Neutrophil (primary cell): ENCODE measurements around the gene PTPN4.

Source experiments
- H3K27ac ChIP-seq: fragments of 200-600 bp; sonication (generic); 2 replicates; pipeline ENCODE4 v1.5.1; 2016; ENCODE audit warnings: mild to moderate bottlenecking, moderate library complexity
- H3K27me3 ChIP-seq: fragments of 200-600 bp; sonication (generic); 2 replicates; pipeline ENCODE4 v1.6.0; 2016; ENCODE audit warnings: mild to moderate bottlenecking
- H3K36me3 ChIP-seq: fragments of 200-600 bp; sonication (generic); 2 replicates; pipeline ENCODE4 v1.5.1; 2017
- H3K4me1 ChIP-seq, 2 experiments: fragments of 200-600 bp in 1 of 2; sonication (generic) in 1 of 2; 1 replicate in 1 of 2; 2 replicates in 1 of 2; pipeline versions ENCODE4 v1.5.1 to v1.6.1; 2013 to 2016; ENCODE audit warnings: low read depth in 1 of 2, low read length in 1 of 2, mild to moderate bottlenecking in 1 of 2, moderate library complexity in 1 of 2; ENCODE audit not compliant: control insufficient read depth in 1 of 2, insufficient read depth in 1 of 2
- H3K4me3 ChIP-seq, 2 experiments: fragments of 200-600 bp in 1 of 2; sonication (generic) in 1 of 2; 1 replicate in 1 of 2; 2 replicates in 1 of 2; pipeline ENCODE4 v1.5.1; 2013 to 2016; ENCODE audit warnings: low read depth in 1 of 2, low read length in 1 of 2, mild to moderate bottlenecking in 1 of 2, moderate library complexity in 1 of 2
- H3K9me3 ChIP-seq: fragments of 200-600 bp; sonication (generic); 2 replicates; pipeline ENCODE4 v1.5.1; 2016
- TF ChIP-seq, protein P1 (sequence below): fragments of 200-600 bp; sonication (generic); IDR thresholded peaks from 2 replicates; pipeline ENCODE4 v1.5.1; 2016; ENCODE audit warnings: antibody characterized with exemption

The PTPN4 gene

DNA sequence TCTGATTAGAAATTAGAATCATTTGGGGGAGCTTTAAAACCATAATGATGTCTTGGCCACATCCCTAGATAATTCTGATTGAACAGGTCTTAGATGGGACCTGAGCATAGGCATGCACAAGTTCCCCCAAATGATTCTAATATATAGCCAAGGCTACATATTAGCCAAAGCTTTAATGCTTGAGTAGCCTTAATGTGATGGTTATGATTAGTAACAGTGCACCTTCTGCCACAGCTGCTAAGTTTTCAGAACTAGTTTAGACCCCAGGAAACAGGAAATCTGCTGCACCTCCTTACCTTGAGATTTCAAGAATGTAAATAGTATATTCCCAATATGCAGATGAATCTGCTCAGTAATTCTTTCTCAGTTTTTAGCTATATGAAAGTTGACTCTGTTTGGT lies 119.8 kb downstream of the PTPN4 start:
- Histone ChIP-seq H3K27me3 (no peaks in the 10 kb centered on the region), H3K4me1 (no peaks in the 10 kb centered on the region), H3K4me3 (no peak overlapping the region), H3K36me3 (no peaks in the 10 kb centered on the region), H3K9me3 (peaks cover 3% of the 10 kb centered on the region), H3K27ac (no peak overlapping the region)
- TF ChIP-seq, protein P1, sequence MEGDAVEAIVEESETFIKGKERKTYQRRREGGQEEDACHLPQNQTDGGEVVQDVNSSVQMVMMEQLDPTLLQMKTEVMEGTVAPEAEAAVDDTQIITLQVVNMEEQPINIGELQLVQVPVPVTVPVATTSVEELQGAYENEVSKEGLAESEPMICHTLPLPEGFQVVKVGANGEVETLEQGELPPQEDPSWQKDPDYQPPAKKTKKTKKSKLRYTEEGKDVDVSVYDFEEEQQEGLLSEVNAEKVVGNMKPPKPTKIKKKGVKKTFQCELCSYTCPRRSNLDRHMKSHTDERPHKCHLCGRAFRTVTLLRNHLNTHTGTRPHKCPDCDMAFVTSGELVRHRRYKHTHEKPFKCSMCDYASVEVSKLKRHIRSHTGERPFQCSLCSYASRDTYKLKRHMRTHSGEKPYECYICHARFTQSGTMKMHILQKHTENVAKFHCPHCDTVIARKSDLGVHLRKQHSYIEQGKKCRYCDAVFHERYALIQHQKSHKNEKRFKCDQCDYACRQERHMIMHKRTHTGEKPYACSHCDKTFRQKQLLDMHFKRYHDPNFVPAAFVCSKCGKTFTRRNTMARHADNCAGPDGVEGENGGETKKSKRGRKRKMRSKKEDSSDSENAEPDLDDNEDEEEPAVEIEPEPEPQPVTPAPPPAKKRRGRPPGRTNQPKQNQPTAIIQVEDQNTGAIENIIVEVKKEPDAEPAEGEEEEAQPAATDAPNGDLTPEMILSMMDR, result no peak

DNA sequence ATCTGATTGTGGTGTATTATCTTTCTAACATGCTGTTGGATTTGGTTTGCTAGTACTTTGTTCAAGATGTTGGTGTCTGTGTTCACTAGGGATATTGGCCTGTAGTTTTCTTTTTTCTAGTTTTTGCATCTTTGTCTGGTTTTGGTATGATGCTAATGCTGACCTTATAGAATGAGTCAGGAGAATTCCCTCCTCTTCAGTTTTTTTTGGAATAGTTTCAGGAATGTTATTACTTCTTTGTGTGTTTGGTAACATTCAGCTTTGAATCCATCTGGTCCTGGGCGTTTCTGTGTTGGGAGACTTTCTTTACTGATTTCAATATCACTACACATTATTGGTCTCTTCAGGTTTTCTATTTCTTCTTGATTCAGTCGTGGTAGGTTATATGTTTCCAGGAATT lies 129.0 kb downstream of the PTPN4 start:
- TF ChIP-seq, protein P1, result no peak
- no peak overlapping the region for H3K27ac ChIP-seq
- no peaks in the 10 kb centered on the region for H3K27me3 ChIP-seq
- H3K4me3 ChIP-seq, result no peak overlapping the region
- no peaks in the 10 kb centered on the region for H3K36me3 ChIP-seq
- no peaks in the 10 kb centered on the region for H3K9me3 ChIP-seq
- H3K4me1 ChIP-seq, result no peaks in the 10 kb centered on the region

DNA sequence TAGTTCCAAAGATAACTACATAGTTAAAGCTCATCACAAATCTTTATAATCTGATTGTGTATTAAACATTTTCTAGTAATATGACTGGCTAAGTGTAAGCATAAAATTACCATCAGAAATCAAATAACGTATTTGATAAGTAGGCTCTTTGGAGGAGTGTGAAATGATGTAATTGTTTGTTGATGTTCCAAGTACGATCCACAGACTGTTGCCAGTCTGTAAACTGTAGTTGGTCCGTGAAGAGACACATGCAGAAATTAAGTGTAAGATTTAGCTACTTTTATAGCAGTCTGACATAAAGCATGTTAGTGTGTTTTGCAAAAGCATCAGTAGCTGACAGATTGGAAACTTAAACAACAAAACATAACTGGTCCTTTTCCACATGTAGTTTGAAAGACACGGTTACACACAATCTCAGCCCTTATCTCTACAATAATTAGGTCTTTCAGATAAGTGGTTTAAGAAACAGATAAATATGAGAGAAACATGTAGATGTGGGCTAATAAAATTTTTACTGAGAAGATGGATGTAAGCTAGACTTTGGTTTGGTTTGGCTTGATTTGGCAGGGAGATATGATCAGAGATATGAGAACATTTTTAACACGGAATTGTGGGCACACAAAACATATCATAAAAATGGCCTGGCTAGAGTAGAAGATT lies 138.1 kb downstream of the PTPN4 start:
- Histone ChIP-seq H3K36me3 (no peaks in the 10 kb centered on the region), H3K4me1 (no peaks in the 10 kb centered on the region), H3K9me3 (no peaks in the 10 kb centered on the region), H3K27me3 (no peaks in the 10 kb centered on the region), H3K4me3 (no peak overlapping the region), H3K27ac (no peak overlapping the region)
- TF ChIP-seq, protein P1, result no peak

DNA sequence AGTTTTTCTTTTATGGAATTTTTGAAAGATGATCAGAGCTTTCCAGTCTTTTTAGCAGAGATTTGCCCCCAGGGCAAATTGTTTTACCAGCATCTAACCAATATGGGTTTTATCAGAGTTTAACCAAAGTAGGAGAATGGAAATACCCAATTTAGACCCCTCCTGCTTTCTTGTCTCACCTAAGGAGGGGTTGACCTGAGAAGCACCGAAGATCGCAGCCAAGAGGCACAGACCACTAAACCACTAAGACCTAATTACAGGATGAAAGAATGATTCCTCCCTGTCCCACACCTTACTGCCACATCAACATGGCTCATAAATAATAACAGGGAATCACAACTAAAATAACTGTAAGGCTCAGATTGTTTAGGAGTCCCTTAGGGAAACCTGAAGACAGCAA lies 141.3 kb downstream of the PTPN4 start:
- Histone ChIP-seq H3K27me3 (no peaks in the 10 kb centered on the region), H3K9me3 (no peaks in the 10 kb centered on the region), H3K4me3 (no peak overlapping the region), H3K27ac (no peak overlapping the region), H3K36me3 (no peaks in the 10 kb centered on the region), H3K4me1 (no peaks in the 10 kb centered on the region)
- TF ChIP-seq, protein P1, result no peak

DNA sequence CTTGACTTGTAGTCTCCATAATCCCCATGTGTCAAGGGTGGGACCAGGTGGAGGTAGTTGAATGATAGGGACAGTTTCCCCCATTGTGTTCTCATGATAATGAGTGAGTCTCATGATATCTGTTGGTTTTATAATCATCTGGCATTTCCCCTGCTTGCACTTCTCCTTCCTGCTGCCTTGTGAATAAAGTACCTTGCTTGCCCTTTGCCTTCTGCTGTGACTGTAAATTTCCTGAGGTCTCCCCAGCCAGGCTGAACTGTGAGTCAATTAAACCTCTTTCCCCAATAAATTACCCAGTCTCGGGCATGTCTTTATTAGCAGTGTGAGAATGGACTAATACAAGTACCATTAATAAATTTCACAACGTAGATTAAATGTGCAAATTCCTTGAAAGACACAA lies 150.8 kb downstream of the PTPN4 start:
- H3K4me3 ChIP-seq, result no peak overlapping the region
- no peaks in the 10 kb centered on the region for H3K4me1 ChIP-seq
- H3K27me3 ChIP-seq, result no peaks in the 10 kb centered on the region
- H3K9me3 ChIP-seq, result no peaks in the 10 kb centered on the region
- H3K36me3 ChIP-seq, result no peaks in the 10 kb centered on the region
- H3K27ac ChIP-seq, result no peak overlapping the region
- TF ChIP-seq, protein P1, result no peak
